Liver (tissue), 3 donors: Measurements from ENCODE around the gene SLC26A4.

ENCODE experiments used
- RXRA ChIP-seq, 2 donors: IDR thresholded peaks; 2 replicates each; pipeline ENCODE4 v1.6.1; 2017 to 2018; ENCODE audit warnings: antibody characterized with exemption in 2 of 2, mild to moderate bottlenecking in 1 of 2
- SP1 ChIP-seq: IDR thresholded peaks from 2 replicates; pipeline ENCODE4 v1.6.1; 2018; ENCODE audit warnings: antibody characterized with exemption, mild to moderate bottlenecking
- YY1 ChIP-seq: IDR thresholded peaks from 2 replicates; pipeline ENCODE4 v1.6.1; 2016; ENCODE audit warnings: antibody characterized with exemption, mild to moderate bottlenecking
- TF ChIP-seq, protein P1 (sequence below): IDR thresholded peaks from 2 replicates; pipeline ENCODE4 v1.6.1; 2016; ENCODE audit warnings: antibody characterized with exemption
- TF ChIP-seq, protein P2 (sequence below): fragments of 150-350 bp; IDR thresholded peaks from 2 replicates; pipeline ENCODE4 v1.5.1; 2017; ENCODE audit warnings: improper control_type of control experiment, low read depth, low read length; ENCODE audit not compliant: missing input control
- donor health status: healthy.
- donor health status: healthy.

DNA sequence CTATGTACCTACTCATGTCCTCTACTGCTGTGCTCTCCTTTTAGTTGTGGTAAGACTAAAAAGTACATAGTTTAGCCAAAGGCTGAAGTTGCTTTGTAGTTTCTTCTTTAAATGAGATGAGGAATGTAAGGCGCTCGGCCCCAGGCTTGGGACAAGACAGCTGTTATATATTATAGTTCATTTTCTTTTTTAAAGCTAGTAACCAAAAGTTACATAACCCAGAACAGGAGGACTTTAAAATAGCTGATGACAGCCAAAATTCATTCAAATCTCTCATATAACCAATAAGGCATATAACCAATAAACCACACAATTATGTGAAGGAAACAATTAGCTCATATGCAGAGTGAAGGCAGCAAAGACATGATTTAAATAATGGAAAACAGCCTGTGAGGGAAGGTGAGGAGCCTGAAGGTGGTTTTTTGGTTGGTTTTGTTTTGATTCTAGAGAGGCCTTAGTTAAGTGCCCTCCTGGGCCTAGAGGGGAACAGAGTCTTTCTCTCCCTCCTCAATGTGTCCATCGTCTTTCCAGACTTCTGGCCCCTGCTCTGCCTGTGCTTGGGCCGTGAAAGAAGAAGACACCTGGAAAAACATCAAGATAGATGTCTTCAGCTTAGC, 35.8 kb downstream of the SLC26A4 start:
- no peak for TF ChIP-seq RXRA (IDR thresholded peaks at IDR 0.05)
- TF ChIP-seq, protein P1, sequence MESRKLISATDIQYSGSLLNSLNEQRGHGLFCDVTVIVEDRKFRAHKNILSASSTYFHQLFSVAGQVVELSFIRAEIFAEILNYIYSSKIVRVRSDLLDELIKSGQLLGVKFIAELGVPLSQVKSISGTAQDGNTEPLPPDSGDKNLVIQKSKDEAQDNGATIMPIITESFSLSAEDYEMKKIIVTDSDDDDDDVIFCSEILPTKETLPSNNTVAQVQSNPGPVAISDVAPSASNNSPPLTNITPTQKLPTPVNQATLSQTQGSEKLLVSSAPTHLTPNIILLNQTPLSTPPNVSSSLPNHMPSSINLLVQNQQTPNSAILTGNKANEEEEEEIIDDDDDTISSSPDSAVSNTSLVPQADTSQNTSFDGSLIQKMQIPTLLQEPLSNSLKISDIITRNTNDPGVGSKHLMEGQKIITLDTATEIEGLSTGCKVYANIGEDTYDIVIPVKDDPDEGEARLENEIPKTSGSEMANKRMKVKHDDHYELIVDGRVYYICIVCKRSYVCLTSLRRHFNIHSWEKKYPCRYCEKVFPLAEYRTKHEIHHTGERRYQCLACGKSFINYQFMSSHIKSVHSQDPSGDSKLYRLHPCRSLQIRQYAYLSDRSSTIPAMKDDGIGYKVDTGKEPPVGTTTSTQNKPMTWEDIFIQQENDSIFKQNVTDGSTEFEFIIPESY = no peak
- no peak for TF ChIP-seq YY1
- TF ChIP-seq SP1 = no peak
- TF ChIP-seq, protein P2, sequence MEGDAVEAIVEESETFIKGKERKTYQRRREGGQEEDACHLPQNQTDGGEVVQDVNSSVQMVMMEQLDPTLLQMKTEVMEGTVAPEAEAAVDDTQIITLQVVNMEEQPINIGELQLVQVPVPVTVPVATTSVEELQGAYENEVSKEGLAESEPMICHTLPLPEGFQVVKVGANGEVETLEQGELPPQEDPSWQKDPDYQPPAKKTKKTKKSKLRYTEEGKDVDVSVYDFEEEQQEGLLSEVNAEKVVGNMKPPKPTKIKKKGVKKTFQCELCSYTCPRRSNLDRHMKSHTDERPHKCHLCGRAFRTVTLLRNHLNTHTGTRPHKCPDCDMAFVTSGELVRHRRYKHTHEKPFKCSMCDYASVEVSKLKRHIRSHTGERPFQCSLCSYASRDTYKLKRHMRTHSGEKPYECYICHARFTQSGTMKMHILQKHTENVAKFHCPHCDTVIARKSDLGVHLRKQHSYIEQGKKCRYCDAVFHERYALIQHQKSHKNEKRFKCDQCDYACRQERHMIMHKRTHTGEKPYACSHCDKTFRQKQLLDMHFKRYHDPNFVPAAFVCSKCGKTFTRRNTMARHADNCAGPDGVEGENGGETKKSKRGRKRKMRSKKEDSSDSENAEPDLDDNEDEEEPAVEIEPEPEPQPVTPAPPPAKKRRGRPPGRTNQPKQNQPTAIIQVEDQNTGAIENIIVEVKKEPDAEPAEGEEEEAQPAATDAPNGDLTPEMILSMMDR = no peak
